Thoracic aorta (tissue), 2 donors: ENCODE results near the gene B3GAT2. TPM values are rescaled to one million over a fixed set of nuclear protein-coding genes. Genes with fewer than 3 reads are reported as not detected.

Experiments
- ATAC-seq: fragments of 150-250 bp; one replicate; pipeline ENCODE4 v1.8.0; 2017; ENCODE audit warnings: low read depth; ENCODE audit not compliant: insufficient number of reproducible peaks, low FRiP score
- DNase-seq: peaks from one replicate; pipeline ENCODE4 v3.0.0-alpha.2; 2020; ENCODE audit warnings: low spot score
- H3K27ac ChIP-seq, 2 donors: fragments of 200-600 bp; sonication (generic); 1 replicate in 1 of 2; 2 replicates in 1 of 2; pipeline ENCODE4 v1.5.1; 2016; ENCODE audit warnings: mild to moderate bottlenecking in 2 of 2, moderate library complexity in 2 of 2
- H3K27me3 ChIP-seq: fragments of 200-600 bp; sonication (generic); replicated peaks from 2 replicates; pipeline ENCODE4 v1.6.0; 2016; ENCODE audit warnings: mild to moderate bottlenecking; ENCODE audit not compliant: insufficient read depth
- H3K36me3 ChIP-seq: fragments of 200-600 bp; sonication (generic); one replicate; pipeline ENCODE4 v1.5.1; 2016
- H3K4me1 ChIP-seq, 2 donors: fragments of 200-600 bp; sonication (generic); 1 replicate in 1 of 2; 2 replicates in 1 of 2; pipeline versions ENCODE4 v1.5.1 to v1.6.0; 2016; ENCODE audit warnings: low read depth in 2 of 2, mild to moderate bottlenecking in 1 of 2; ENCODE audit not compliant: control insufficient read depth in 1 of 2
- H3K4me3 ChIP-seq: fragments of 200-600 bp; sonication (generic); 2 replicates; pipeline ENCODE4 v1.5.1; 2016; ENCODE audit warnings: mild to moderate bottlenecking
- H3K9me3 ChIP-seq: fragments of 200-600 bp; sonication (generic); 2 replicates; pipeline ENCODE4 v1.5.1; 2016
- CTCF ChIP-seq: fragments of 200-600 bp; sonication (generic); IDR thresholded peaks from one replicate; pipeline ENCODE4 v1.5.1; 2019; ENCODE audit warnings: antibody characterized with exemption
- total RNA-seq, 2 donors: library from RNA; depleted of rRNA; stranded (reverse); fragments of >200 nt; gene quantifications; one replicate each; pipeline versions ENCODE4 v1.1.0 to v1.2.3, GENCODE V29; 2016

Gene B3GAT2
- total RNA-seq, 2 donors from 2014 or later: not detected

- DNase-seq: no peak
- Histone ChIP-seq H3K36me3 (no peaks in the 10 kb centered on the region), H3K4me1 (no peaks in the 10 kb centered on the region), H3K27me3 (no peaks in the 10 kb centered on the region), H3K27ac (no peak overlapping the region), H3K9me3 (no peaks in the 10 kb centered on the region), H3K4me3 (no peak overlapping the region)
- TF ChIP-seq CTCF: no peak
- no peak for ATAC-seq
These were observed 10.2 kb upstream of the B3GAT2 start for GRCh38 chr6:70967049-70967448.

DNA sequence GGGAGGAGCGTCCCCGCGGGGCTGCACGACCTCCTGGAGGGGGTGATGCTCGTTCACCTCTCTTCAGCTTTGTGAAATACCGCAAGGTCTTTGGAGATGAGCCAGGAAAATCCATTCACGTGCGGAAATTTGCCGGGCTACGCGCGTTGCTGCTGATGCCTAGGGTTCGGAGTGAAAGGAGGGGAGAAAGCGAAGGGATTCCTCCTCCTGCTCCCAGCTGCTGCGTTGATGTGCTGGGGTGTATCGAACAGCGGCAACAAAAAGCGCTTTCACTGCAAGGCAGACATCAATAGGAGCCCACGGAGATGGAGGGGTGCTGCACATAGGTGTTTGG is 391 bp upstream of the B3GAT2 start:
- Histone ChIP-seq H3K36me3 (no peaks in the 10 kb centered on the region), H3K27ac (no peak overlapping the region), H3K9me3 (no peaks in the 10 kb centered on the region), H3K4me3 (peak overlapping the region; percentile 81), H3K27me3 (no peaks in the 10 kb centered on the region), H3K4me1 (peaks cover 6 to 21% of the 10 kb centered on the region in 2 donors)
- TF ChIP-seq CTCF: no peak
- no peak for DNase-seq
- ATAC-seq: no peak

- Histone ChIP-seq H3K27me3 (no peaks in the 10 kb centered on the region), H3K27ac (no peak overlapping the region), H3K9me3 (no peaks in the 10 kb centered on the region), H3K36me3 (no peaks in the 10 kb centered on the region), H3K4me1 (peaks cover 6 to 21% of the 10 kb centered on the region in 2 donors), H3K4me3 (peak overlapping the region; percentile 81)
- no peak for TF ChIP-seq CTCF
- no peak for DNase-seq
- ATAC-seq: no peak
These were observed 739 bp downstream of the B3GAT2 start for GRCh38 chr6:70956191-70956450.

- Histone ChIP-seq H3K9me3 (no peaks in the 10 kb centered on the region), H3K36me3 (no peaks in the 10 kb centered on the region), H3K4me1 (peaks cover 6 to 21% of the 10 kb centered on the region in 2 donors), H3K4me3 (peak overlapping the region; percentile 81), H3K27ac (no peak overlapping the region), H3K27me3 (no peaks in the 10 kb centered on the region)
- peak; percentile 23 for DNase-seq
- ATAC-seq: peak; percentile 65
- peak; percentile 76 for TF ChIP-seq CTCF
These were observed 1.2 kb downstream of the B3GAT2 start for GRCh38 chr6:70955441-70956190.

DNA sequence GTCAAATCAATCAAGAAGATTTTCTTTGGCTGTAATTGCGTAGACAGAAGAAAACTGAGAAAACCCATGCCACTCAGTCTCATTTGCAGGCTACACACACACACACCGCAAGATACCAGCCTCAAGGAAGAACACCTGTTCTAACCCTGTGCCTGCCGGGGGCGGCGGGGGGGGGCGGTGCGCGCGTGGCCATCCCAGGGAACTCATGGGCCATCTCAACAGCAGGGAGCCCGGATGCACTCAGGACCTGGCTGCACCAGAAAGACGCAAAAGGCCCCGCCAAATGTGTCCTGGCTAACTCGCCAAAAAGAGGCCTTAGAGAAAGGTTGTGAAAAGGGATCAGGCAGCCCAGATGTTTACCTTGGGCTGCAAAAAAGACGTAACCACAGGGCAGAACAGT is 2.1 kb downstream of the B3GAT2 start:
- DNase-seq: no peak
- TF ChIP-seq CTCF: no peak

More for the DNA sequence above, 2.1 kb downstream of the B3GAT2 start:
- Histone ChIP-seq H3K4me1 (peaks cover 6 to 21% of the 10 kb centered on the region in 2 donors), H3K4me3 (no peak overlapping the region), H3K27me3 (no peaks in the 10 kb centered on the region), H3K27ac (no peak overlapping the region), H3K36me3 (no peaks in the 10 kb centered on the region), H3K9me3 (no peaks in the 10 kb centered on the region)
- ATAC-seq: no peak
